Gastroesophageal sphincter (tissue), 4 donors: ENCODE data around the gene MGAT4A. TPM values are rescaled to one million over a fixed set of nuclear protein-coding genes. Genes with fewer than 3 reads are reported as not detected.

Experiments used
- ATAC-seq: fragments of 150-250 bp; one replicate; pipeline ENCODE4 v1.9.1; 2016; ENCODE audit warnings: mild to moderate bottlenecking, moderate library complexity
- H3K27ac ChIP-seq, 4 donors: fragments of 200-600 bp; sonication (generic) in 3 of 4; 1 replicate in 3 of 4; 2 replicates in 1 of 4; pipeline ENCODE4 v1.5.1; 2016 to 2019
- H3K27me3 ChIP-seq: fragments of 200-600 bp; sonication (generic); one replicate; pipeline ENCODE4 v1.5.1; 2019
- H3K36me3 ChIP-seq, 2 donors: fragments of 200-600 bp; sonication (generic); one replicate each; pipeline ENCODE4 v1.5.1; 2019; ENCODE audit warnings: control low read depth in 1 of 2
- H3K4me1 ChIP-seq, 3 donors: fragments of 200-600 bp; sonication (generic); 1 replicate in 2 of 3; 2 replicates in 1 of 3; pipeline ENCODE4 v1.5.1; 2016 to 2019; ENCODE audit warnings: control low read depth in 2 of 3
- H3K4me3 ChIP-seq, 2 donors: fragments of 200-600 bp; sonication (generic); one replicate each; pipeline ENCODE4 v1.5.1; 2019; ENCODE audit warnings: mild to moderate bottlenecking in 1 of 2, moderate library complexity in 1 of 2
- H3K9me3 ChIP-seq, 3 donors: fragments of 200-600 bp; sonication (generic); one replicate each; pipeline ENCODE4 v1.5.1; 2017 to 2019; ENCODE audit warnings: control low read depth in 2 of 3
- EP300 ChIP-seq: sonication (generic); formaldehyde crosslinking; IDR thresholded peaks from one replicate; pipeline ENCODE4 v1.6.1; 2017; ENCODE audit warnings: antibody characterized with exemption, mild to moderate bottlenecking
- POLR2A ChIP-seq, 2 donors: fragments of 450-650 bp; IDR thresholded peaks; one replicate each; pipeline ENCODE4 v1.6.1; 2017; ENCODE audit warnings: antibody characterized with exemption in 2 of 2, mild to moderate bottlenecking in 2 of 2, moderate library complexity in 1 of 2
- POLR2AphosphoS5 ChIP-seq: sonication (generic); formaldehyde crosslinking; IDR thresholded peaks from one replicate; pipeline ENCODE4 v1.6.1; 2017; ENCODE audit warnings: antibody characterized with exemption
- WGBS, 2 donors: methylation state at CpG; one replicate each; pipeline ENCODE4 v1.1.5; 2018; ENCODE audit warnings: low coverage in 1 of 2; 5-methylcytosine and 5-hydroxymethylcytosine counted together
- total RNA-seq, 4 donors: library from RNA; depleted of rRNA; stranded (reverse); fragments of >200 nt; gene quantifications; one replicate each; pipeline ENCODE4 v1.1.0, GENCODE V29; 2016
- TF ChIP-seq, protein P1 (sequence below), 4 experiments: fragments of 200-600 bp in 2 of 4; fragments of 450-650 bp in 2 of 4; sonication (generic) in 1 of 4; IDR thresholded peaks; one replicate each; pipeline ENCODE4 v1.5.1; 2017 to 2019; ENCODE audit warnings: antibody characterized with exemption in 4 of 4, mild to moderate bottlenecking in 2 of 4, moderate library complexity in 2 of 4

The MGAT4A gene
- total RNA-seq, 4 donors from 2014 or later, result 12.7 to 33.0 (median 21.2) TPM

DNA sequence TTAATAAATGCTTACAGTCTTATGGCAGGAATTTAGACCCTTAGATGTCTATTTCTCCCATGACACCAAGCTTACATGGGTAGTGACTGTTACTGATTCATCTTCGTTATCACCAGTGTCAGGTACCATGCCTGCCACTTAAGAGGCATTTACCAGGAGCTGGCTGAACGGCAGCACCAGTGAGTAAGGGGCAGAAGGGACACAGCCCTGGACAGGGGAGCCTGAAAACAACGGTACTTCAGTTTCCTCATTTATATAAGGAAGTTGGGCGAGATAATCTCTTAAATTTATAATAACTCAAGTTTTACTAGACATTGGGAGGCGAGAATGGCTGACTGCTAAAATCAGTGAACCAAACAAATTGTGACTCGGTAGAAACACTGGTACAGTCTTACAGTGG is 123.8 kb downstream of the MGAT4A start:
- no peak for ATAC-seq
- 48% methylated on average over 6 of the region's 6 CpGs; no CpG with 5 or more reads in 1 of the 2 donors for WGBS, 2 donors
- no peak overlapping the region for H3K27ac ChIP-seq
- H3K4me3 ChIP-seq, result peak overlapping the region; percentile 97 to 99
- peaks cover 0 to 40% of the 10 kb centered on the region in 2 donors for H3K36me3 ChIP-seq
- no peaks in the 10 kb centered on the region for H3K27me3 ChIP-seq
- H3K9me3 ChIP-seq, result no peaks in the 10 kb centered on the region
- TF ChIP-seq EP300 (no peak), POLR2A (IDR thresholded peaks at IDR 0.05) (no peak), POLR2AphosphoS5 (no peak)
- TF ChIP-seq, protein P1, sequence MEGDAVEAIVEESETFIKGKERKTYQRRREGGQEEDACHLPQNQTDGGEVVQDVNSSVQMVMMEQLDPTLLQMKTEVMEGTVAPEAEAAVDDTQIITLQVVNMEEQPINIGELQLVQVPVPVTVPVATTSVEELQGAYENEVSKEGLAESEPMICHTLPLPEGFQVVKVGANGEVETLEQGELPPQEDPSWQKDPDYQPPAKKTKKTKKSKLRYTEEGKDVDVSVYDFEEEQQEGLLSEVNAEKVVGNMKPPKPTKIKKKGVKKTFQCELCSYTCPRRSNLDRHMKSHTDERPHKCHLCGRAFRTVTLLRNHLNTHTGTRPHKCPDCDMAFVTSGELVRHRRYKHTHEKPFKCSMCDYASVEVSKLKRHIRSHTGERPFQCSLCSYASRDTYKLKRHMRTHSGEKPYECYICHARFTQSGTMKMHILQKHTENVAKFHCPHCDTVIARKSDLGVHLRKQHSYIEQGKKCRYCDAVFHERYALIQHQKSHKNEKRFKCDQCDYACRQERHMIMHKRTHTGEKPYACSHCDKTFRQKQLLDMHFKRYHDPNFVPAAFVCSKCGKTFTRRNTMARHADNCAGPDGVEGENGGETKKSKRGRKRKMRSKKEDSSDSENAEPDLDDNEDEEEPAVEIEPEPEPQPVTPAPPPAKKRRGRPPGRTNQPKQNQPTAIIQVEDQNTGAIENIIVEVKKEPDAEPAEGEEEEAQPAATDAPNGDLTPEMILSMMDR (IDR thresholded peaks at IDR 0.05), result no peak
- peaks cover 14 to 64% (median 39%) of the 10 kb centered on the region in 3 donors for H3K4me1 ChIP-seq

DNA sequence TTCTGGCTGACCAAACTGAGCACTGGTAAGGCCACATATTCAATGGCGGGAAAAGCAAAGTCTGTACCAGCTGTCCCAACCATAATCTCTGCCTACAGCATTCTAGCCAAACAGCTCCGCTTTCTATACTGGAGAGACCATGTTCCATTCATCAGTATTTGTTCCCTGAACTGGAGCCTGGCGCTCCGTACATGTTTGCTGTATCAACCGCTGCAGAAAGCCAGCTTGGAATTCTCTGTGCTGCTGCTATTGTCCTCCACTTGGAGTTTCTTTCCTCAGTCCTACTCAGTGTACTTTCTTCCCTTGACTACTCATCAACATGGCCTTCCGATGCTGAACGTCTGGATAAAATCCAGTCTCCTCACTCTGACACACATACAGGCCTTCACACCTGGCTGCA is 124.5 kb downstream of the MGAT4A start:
- 85 to 88% methylated on average over 6 of the region's 7 CpGs for WGBS, 2 donors

DNA sequence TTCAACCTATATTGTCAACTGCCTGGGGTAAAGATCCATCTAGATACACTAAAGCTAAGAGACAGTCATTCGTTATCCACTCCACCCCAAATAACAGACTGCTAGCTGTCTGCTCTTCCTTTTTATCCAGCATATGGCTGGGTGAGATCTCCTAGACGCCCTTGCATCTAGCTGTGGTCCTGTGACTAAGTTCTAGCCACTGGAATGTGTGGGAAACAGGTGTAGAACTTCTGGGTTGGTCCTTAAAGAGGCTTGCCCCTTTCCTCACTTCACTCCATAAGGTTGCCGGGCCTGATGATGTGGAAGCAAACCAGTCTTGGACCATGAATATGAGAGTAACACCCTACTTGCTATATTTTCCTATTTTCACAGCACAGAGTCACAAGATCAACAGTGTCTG is 125.9 kb downstream of the MGAT4A start:
- no peaks in the 10 kb centered on the region for H3K27me3 ChIP-seq
- no peak overlapping the region for H3K27ac ChIP-seq
- H3K9me3 ChIP-seq, result no peaks in the 10 kb centered on the region
- ATAC-seq, result no peak
- peaks cover 0 to 40% of the 10 kb centered on the region in 2 donors for H3K36me3 ChIP-seq
- H3K4me3 ChIP-seq, result no peak overlapping the region
- 55 to 83% methylated on average over 3 of the region's 3 CpGs for WGBS, 2 donors
- H3K4me1 ChIP-seq, result peaks cover 14 to 44% (median 24%) of the 10 kb centered on the region in 3 donors
- TF ChIP-seq EP300, result no peak

More for the DNA sequence above, 124.5 kb downstream of the MGAT4A start:
- no peak for ATAC-seq
- H3K36me3 ChIP-seq, result peaks cover 0 to 40% of the 10 kb centered on the region in 2 donors
- H3K9me3 ChIP-seq, result no peaks in the 10 kb centered on the region
- no peaks in the 10 kb centered on the region for H3K27me3 ChIP-seq
- peaks cover 14 to 58% (median 38%) of the 10 kb centered on the region in 3 donors for H3K4me1 ChIP-seq
- no peak overlapping the region for H3K27ac ChIP-seq
- TF ChIP-seq, protein P1 (IDR thresholded peaks at IDR 0.05), result no peak
- TF ChIP-seq EP300, result no peak
- no peak for TF ChIP-seq POLR2A (IDR thresholded peaks at IDR 0.05)
- no peak for TF ChIP-seq POLR2AphosphoS5
- H3K4me3 ChIP-seq, result peak overlapping the region in 1 of 2 donors; percentile 97

DNA sequence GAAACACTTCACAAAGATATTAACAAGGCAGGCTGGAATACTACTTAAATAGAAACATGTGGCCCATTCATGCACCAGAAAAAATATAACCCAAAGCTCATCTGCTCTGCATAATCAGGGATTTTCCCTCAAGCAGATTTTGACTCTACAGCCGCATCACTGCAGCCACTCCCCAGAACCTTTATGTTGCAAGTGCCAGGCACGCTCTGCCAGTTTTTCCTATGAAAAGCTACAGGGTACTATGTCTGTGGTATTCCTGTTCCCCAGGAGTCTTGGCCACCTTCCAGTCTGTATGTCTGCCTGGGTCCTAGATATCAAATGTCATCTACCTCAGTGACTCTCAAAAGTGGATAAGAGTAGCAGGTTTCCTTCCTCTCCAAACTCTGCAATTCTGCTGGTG is 126.4 kb downstream of the MGAT4A start:
- peaks cover 0 to 46% of the 10 kb centered on the region in 2 donors for H3K36me3 ChIP-seq
- H3K4me1 ChIP-seq, result peaks cover 12 to 39% (median 19%) of the 10 kb centered on the region in 3 donors
- no peak overlapping the region for H3K27ac ChIP-seq
- TF ChIP-seq EP300 (no peak), POLR2A (IDR thresholded peaks at IDR 0.05) (no peak), POLR2AphosphoS5 (no peak)
- TF ChIP-seq, protein P1 (IDR thresholded peaks at IDR 0.05), result no peak
- H3K27me3 ChIP-seq, result no peaks in the 10 kb centered on the region
- WGBS, 2 donors, result 79% methylated on average over 2 of the region's 2 CpGs; no CpG with 5 or more reads in 1 of the 2 donors
- H3K9me3 ChIP-seq, result no peaks in the 10 kb centered on the region
- ATAC-seq, result no peak
- no peak overlapping the region for H3K4me3 ChIP-seq

DNA sequence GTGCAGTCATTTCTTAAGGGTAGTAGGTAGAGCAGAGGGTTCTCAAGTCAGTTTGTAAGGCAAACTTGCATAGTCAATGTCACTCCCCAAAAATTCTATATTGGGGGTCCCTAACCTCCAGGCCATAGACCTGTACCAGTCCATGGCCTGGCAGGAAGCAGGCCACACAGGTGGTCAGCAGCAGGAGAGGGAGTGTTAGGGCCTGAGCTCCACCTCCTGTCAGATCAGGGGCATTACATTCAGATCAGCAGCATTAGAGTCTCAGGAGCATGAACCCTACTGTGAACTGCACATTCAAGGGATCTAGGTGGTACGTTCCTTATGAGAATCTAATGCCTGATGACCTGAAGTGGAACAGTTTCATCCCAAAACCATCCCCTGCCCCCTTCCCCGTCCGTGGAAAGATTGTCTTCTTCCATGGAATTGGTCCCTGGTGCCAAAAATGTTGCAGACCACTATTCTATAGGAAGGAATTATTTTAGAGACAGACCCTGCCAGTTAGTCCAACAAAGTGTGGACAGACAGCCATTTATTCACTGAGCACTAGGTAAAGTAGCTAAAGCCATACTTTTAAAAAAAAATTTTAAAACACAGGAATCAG is 129.3 kb downstream of the MGAT4A start:
- WGBS, 2 donors, result 50 to 58% methylated on average over 2 to 3 of the region's 3 CpGs
- no peaks in the 10 kb centered on the region for H3K27me3 ChIP-seq
- TF ChIP-seq, protein P1 (IDR thresholded peaks at IDR 0.05), result peak in 3 of 4 experiments; percentile 38 to 59 (median 45)
- no peak for TF ChIP-seq EP300
- no peak for TF ChIP-seq POLR2AphosphoS5
- peaks cover 0 to 60% of the 10 kb centered on the region in 2 donors for H3K36me3 ChIP-seq
- no peak overlapping the region for H3K4me3 ChIP-seq
- H3K4me1 ChIP-seq, result peaks cover 3 to 23% (median 9%) of the 10 kb centered on the region in 3 donors
- no peak overlapping the region for H3K27ac ChIP-seq
- no peaks in the 10 kb centered on the region for H3K9me3 ChIP-seq
- ATAC-seq, result peak; percentile 48
